ENCODE measurements around the gene P2RX3.
"Not testable (repeated sequence)": the region's sequence is repeated elsewhere in the genome, so short reads cannot be mapped to it uniquely, and the experiment has no call there.

Gene P2RX3

DNA sequence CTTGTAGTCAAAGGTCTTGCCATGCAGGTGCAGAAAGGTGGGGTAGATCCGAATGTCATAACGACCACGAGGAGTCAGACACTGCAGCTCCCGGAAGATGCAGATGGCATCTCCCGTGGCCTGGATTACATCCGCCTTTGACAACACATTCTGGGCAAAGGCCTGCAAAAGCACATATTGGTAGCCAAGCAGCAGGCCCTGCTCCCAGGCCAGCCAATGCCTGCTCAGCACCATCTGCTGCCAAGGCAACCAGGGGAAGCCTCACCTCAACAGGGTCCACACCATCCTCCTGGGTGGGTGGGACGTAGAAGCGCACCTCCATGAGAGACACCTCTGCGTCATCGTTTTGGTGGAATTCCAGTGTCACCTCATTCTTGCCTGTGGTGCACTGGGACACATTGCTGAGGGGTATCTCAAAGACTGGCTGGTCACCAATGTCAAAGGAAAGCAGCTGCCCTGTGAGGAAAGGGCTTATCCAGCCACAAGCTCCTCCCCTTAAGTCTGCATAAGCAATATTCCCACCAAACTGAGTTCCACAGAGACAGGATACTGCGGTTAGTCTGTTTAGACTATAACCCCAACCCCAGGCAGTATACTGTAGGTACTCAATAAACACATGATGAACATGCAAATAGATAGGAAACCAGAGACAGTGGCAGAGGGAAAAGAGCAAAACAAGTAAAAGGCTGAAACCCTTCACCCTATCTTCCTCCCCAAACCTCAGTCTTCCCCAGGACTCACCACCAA lies 5.3 kb upstream of the P2RX3 start:
- peaks cover 3 to 16% of the 10 kb centered on the region in 2 donors for H3K4me1 ChIP-seq (ENCODE audit: control insufficient read depth in 1 of 2, insufficient read depth in 2 of 2, low read length in 2 of 2)
- no peaks in the 10 kb centered on the region for H3K27me3 ChIP-seq (ENCODE audit: low read depth, low read length)
- H3K4me3 ChIP-seq (ENCODE audit: low read depth in 1 of 2, low read length in 2 of 2) = no peak overlapping the region
- no peak overlapping the region for H3K27ac ChIP-seq (ENCODE audit: low read length)
- no peaks in the 10 kb centered on the region for H3K9me3 ChIP-seq (ENCODE audit: control insufficient read depth in 1 of 2, low read length in 2 of 2)
- H3K36me3 ChIP-seq (ENCODE audit: control insufficient read depth in 1 of 2, insufficient read depth in 2 of 2, low read length in 2 of 2) = peaks cover 42 to 45% of the 10 kb centered on the region in 2 donors

DNA sequence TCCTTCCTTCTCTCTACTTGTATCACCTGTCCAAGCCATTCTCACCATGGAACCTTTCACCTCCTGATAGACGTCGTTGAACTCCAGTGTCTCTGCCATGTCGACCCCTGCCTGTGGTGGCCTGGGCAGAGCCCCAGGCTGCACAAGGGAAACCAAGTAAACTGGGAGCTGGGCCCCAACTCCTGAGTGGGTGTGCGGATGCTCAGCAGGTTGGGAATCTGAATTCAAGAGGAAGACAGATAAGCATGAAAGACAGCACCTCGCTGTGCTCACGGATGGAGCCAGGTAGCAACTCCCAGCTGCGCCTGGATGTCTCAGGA lies 3.2 kb upstream of the P2RX3 start:
- H3K27me3 ChIP-seq (ENCODE audit: low read depth, low read length) = no peaks in the 10 kb centered on the region
- H3K4me3 ChIP-seq (ENCODE audit: low read depth in 1 of 2, low read length in 2 of 2) = peak overlapping the region; percentile 71 to 75
- H3K4me1 ChIP-seq (ENCODE audit: control insufficient read depth in 1 of 2, insufficient read depth in 2 of 2, low read length in 2 of 2) = peaks cover 3 to 16% of the 10 kb centered on the region in 2 donors
- H3K9me3 ChIP-seq (ENCODE audit: control insufficient read depth in 1 of 2, low read length in 2 of 2) = no peaks in the 10 kb centered on the region
- peak overlapping the region; percentile 24 for H3K27ac ChIP-seq (ENCODE audit: low read length)
- peaks cover 25 to 34% of the 10 kb centered on the region in 2 donors for H3K36me3 ChIP-seq (ENCODE audit: control insufficient read depth in 1 of 2, insufficient read depth in 2 of 2, low read length in 2 of 2)

DNA sequence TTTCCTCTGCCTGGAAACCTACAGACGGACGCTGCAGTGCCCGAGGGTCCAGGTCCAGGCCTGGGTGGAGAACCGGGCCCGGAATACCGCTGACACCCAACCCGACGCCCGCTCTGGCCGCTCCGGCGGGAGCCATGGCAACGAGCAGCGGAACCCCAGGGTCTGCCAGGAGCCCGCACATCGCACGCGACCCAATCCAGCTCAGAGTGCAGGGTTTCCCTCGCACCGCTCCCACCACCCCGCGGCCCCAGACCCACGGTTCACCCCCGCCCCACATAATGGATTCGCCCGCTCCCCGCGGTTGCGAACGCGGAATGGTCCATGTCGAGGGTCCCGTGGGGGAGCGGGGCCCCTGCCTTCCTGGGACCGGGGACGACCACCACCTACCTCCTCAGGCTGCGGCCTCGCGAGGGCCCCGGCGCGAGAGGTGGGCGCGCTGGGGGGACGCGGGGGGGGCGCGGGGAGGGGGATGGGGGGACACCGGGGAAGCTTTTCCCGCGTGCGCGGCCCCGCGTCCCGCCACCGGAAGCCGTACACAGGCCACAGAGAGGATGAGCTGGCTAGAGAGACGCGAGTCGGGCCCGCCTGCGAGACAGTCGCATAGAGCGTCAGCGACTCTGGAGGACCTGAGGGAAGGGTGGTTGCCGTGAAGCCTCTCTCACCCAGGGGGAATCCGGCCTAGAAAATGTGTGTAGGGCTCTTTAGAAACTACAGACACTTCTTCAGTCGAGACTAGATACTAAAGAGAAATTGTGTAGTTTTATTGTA lies 2.6 kb upstream of the P2RX3 start, which contains the start of gene SSRP1:
Gene SSRP1 (minus strand): TSS at position 550 of the 768 bp plus-strand sequence. CDS start 771 bp downstream, outside the sequence.
- H3K27me3 ChIP-seq (ENCODE audit: low read depth, low read length) = no peaks in the 10 kb centered on the region

DNA sequence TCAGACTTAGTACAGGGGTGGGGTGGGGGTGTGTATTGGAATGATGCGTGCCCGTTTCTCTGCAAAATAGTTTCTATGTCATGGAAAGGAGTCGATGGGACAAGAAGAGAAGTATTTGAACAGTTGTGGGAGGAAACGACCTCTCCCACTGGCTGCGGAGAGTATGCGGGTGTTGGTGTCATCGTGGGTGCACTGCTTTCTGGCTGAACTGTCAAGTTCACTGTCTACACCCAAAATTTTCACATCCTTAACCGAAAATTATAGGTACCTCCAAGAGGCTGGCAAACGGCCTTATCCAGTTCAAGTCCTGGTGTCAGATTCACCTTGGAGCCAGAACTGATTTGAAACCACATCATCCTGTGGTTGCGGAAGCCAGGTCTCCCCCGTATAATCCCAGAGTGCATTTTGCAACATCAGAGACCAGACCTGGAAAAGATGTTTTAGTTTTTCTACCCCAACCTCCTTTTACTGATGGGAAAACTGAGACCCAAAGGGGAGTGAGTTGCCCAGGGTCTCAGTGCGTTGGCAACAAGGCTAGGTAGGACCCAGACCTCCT lies 2.0 kb upstream of the P2RX3 start:
- Histone ChIP-seq H3K4me1 (ENCODE audit: control insufficient read depth in 1 of 2, insufficient read depth in 2 of 2, low read length in 2 of 2) (peaks cover 3 to 16% of the 10 kb centered on the region in 2 donors), H3K9me3 (ENCODE audit: control insufficient read depth in 1 of 2, low read length in 2 of 2) (no peaks in the 10 kb centered on the region), H3K4me3 (ENCODE audit: low read depth in 1 of 2, low read length in 2 of 2) (peak overlapping the region; percentile 74 to 75), H3K27ac (ENCODE audit: low read length) (peak overlapping the region; percentile 86), H3K36me3 (ENCODE audit: control insufficient read depth in 1 of 2, insufficient read depth in 2 of 2, low read length in 2 of 2) (peaks cover 13 to 22% of the 10 kb centered on the region in 2 donors), H3K27me3 (ENCODE audit: low read depth, low read length) (no peaks in the 10 kb centered on the region)

More for the DNA sequence above, 2.6 kb upstream of the P2RX3 start, which contains the start of gene SSRP1:
- Histone ChIP-seq H3K4me1 (ENCODE audit: control insufficient read depth in 1 of 2, insufficient read depth in 2 of 2, low read length in 2 of 2) (peaks cover 3 to 16% of the 10 kb centered on the region in 2 donors), H3K36me3 (ENCODE audit: control insufficient read depth in 1 of 2, insufficient read depth in 2 of 2, low read length in 2 of 2) (peaks cover 19 to 28% of the 10 kb centered on the region in 2 donors), H3K9me3 (ENCODE audit: control insufficient read depth in 1 of 2, low read length in 2 of 2) (no peaks in the 10 kb centered on the region), H3K4me3 (ENCODE audit: low read depth in 1 of 2, low read length in 2 of 2) (peak within 1 kb of the TSS; percentile 74 to 75), H3K27ac (ENCODE audit: low read length) (peak within 1 kb of the TSS; percentile 86)

DNA sequence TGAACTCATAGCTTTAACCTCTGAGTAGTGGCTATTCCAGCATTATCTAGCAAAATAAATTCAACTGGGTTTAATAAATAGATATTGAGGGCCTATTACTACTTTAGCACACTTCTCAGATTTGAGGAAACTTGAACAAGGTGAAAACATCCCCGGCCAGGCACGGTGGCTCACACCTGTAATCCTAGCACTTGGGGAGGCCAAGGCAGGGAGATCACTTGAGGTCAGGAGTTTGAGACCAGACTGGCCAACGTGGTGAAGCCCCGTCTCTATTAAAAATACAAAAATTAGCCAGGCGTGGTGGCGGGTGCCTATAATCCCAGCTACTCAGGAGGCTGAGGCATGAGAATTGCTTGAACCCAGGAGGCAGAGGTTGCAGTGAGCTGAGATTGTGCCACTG lies 1.3 kb upstream of the P2RX3 start:
- H3K27me3 ChIP-seq (ENCODE audit: low read depth, low read length); H3K9me3 ChIP-seq (ENCODE audit: control insufficient read depth in 1 of 2, low read length in 2 of 2); H3K4me3 ChIP-seq (ENCODE audit: low read depth in 1 of 2, low read length in 2 of 2); H3K27ac ChIP-seq (ENCODE audit: low read length): not testable (repeated sequence)
- Histone ChIP-seq H3K36me3 (ENCODE audit: control insufficient read depth in 1 of 2, insufficient read depth in 2 of 2, low read length in 2 of 2) (peaks cover 6 to 15% of the 10 kb centered on the region in 2 donors), H3K4me1 (ENCODE audit: control insufficient read depth in 1 of 2, insufficient read depth in 2 of 2, low read length in 2 of 2) (peaks cover 3 to 16% of the 10 kb centered on the region in 2 donors)

DNA sequence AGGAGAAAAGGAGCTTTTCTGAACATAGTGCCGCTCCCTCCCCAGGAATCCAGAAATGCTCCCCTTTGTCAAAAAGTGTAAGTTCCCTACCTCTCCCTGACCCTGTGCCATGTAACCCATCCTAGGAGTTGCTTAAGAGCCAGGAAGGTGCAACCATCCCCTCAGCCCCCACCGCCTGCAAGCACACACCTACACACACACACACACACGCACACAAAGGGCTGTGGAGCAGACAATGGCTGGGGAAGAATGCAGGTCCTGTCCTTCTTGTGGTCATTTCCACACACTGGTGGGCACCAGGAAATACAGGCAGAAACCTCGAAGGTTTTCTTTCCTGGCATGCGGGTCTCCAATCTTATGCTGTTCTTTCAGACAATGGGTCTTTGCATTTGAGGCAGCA lies 1.2 kb downstream of the P2RX3 start:
- Histone ChIP-seq H3K4me3 (ENCODE audit: low read depth in 1 of 2, low read length in 2 of 2) (no peak overlapping the region), H3K4me1 (ENCODE audit: control insufficient read depth in 1 of 2, insufficient read depth in 2 of 2, low read length in 2 of 2) (peaks cover 3 to 13% of the 10 kb centered on the region in 2 donors), H3K27me3 (ENCODE audit: low read depth, low read length) (no peaks in the 10 kb centered on the region), H3K9me3 (ENCODE audit: control insufficient read depth in 1 of 2, low read length in 2 of 2) (no peaks in the 10 kb centered on the region), H3K36me3 (ENCODE audit: control insufficient read depth in 1 of 2, insufficient read depth in 2 of 2, low read length in 2 of 2) (no peaks in the 10 kb centered on the region), H3K27ac (ENCODE audit: low read length) (no peak overlapping the region)

DNA sequence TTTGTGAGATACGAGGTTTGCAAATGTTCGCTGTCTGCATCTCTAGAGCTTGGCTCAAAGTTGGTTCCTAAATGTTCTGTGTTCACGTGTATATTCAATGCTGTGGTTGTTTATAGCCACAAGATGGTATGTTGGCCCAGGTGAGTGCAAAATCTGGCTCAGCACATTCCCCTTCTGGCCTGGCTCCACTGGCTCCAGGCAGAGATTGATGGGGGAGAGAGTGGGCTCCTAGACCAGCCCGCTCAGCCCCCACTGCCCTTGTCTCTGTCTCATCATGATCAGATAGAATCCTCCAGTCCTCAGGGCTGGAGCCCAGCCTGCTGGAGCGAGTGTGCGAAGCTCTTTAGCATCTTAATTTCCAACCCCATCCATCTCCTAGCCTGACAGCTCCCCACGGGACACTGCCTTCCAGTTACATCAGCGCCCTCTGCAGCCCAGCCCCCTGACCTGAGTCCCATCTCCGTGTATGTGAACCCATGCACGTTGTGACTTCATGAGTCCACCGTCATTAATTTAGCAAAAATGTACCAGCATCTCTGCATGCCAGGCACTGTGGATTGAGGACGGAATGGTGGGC lies 2.0 kb downstream of the P2RX3 start:
- H3K27ac ChIP-seq (ENCODE audit: low read length) = no peak overlapping the region
- H3K9me3 ChIP-seq (ENCODE audit: control insufficient read depth in 1 of 2, low read length in 2 of 2) = no peaks in the 10 kb centered on the region
- H3K27me3 ChIP-seq (ENCODE audit: low read depth, low read length) = no peaks in the 10 kb centered on the region
- H3K36me3 ChIP-seq (ENCODE audit: control insufficient read depth in 1 of 2, insufficient read depth in 2 of 2, low read length in 2 of 2) = no peaks in the 10 kb centered on the region
- peaks cover 3 to 5% of the 10 kb centered on the region in 2 donors for H3K4me1 ChIP-seq (ENCODE audit: control insufficient read depth in 1 of 2, insufficient read depth in 2 of 2, low read length in 2 of 2)
- no peak overlapping the region for H3K4me3 ChIP-seq (ENCODE audit: low read depth in 1 of 2, low read length in 2 of 2)

DNA sequence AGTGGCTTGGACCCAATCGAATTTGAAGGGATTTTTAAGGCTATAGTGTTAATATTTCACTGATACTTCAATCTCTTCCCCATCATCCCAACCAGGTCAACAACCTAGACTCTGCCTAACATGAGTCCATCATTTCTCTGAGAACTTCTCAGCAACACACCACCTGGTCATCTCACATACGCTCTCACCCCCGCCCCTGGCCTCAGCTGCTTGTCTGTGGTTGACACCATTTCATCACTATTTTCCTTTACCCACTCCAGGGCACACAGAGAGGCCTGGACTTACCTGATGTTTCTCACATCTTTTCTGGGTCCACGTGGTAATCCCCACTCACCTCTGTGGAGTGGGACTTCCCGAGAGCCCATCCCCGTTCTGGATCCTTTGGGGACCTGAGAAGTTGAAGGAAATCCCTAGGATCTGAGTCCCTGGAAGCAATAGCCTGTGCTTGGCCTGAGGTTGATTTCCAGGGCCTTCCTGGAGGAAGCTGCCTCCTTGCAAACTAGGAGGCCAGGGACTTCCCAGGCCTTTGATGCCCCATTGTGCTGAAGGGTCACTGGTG lies 3.2 kb downstream of the P2RX3 start:
- Histone ChIP-seq H3K9me3 (ENCODE audit: control insufficient read depth in 1 of 2, low read length in 2 of 2) (no peaks in the 10 kb centered on the region), H3K4me1 (ENCODE audit: control insufficient read depth in 1 of 2, insufficient read depth in 2 of 2, low read length in 2 of 2) (peaks cover 3% of the 10 kb centered on the region in 2 donors), H3K4me3 (ENCODE audit: low read depth in 1 of 2, low read length in 2 of 2) (no peak overlapping the region), H3K27ac (ENCODE audit: low read length) (no peak overlapping the region), H3K36me3 (ENCODE audit: control insufficient read depth in 1 of 2, insufficient read depth in 2 of 2, low read length in 2 of 2) (no peaks in the 10 kb centered on the region), H3K27me3 (ENCODE audit: low read depth, low read length) (no peaks in the 10 kb centered on the region)

DNA sequence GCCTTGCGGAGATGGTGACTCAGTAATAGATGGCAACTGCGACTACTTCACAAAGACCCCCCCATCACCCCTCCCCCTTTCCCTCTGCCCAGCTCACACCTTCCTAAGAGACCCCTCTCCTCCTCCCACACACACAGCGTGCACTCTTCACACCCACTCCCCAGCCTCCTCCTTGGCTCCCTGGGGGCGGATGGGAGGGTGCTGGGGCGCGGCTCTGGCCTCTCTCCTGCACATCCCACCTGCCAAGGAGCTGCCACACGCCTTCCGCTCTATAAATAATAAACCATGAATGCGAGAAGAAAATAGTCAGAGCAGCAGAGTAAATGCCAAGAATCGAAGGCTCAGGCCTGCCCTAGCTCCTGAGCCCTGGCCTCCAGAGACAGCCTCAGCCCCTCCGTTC lies 4.5 kb downstream of the P2RX3 start:
- Histone ChIP-seq H3K9me3 (ENCODE audit: control insufficient read depth in 1 of 2, low read length in 2 of 2) (no peaks in the 10 kb centered on the region), H3K4me3 (ENCODE audit: low read depth in 1 of 2, low read length in 2 of 2) (no peak overlapping the region), H3K4me1 (ENCODE audit: control insufficient read depth in 1 of 2, insufficient read depth in 2 of 2, low read length in 2 of 2) (no peaks in the 10 kb centered on the region), H3K27ac (ENCODE audit: low read length) (no peak overlapping the region), H3K27me3 (ENCODE audit: low read depth, low read length) (no peaks in the 10 kb centered on the region), H3K36me3 (ENCODE audit: control insufficient read depth in 1 of 2, insufficient read depth in 2 of 2, low read length in 2 of 2) (no peaks in the 10 kb centered on the region)

DNA sequence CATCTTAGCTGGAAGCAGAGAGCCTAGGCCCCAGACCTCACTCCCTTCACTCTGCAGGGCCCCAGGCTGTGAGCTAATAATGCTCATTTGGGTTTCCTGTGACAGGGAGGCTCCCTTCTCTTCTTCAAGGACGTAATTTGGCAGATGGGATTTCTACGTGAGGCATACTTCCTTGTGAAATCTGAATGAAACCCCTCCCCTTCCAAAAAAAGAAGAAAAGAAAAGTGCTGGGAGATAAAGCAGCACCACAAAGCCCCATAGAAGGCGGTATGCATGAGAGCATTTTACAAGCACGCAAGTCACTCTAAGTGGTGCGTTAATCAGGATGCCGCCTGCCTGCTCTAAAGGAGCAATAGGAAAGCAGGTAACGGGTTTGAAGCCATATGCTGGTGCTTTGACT lies 5.7 kb downstream of the P2RX3 start:
- Histone ChIP-seq H3K4me3 (ENCODE audit: low read depth in 1 of 2, low read length in 2 of 2) (no peak overlapping the region), H3K36me3 (ENCODE audit: control insufficient read depth in 1 of 2, insufficient read depth in 2 of 2, low read length in 2 of 2) (no peaks in the 10 kb centered on the region), H3K27me3 (ENCODE audit: low read depth, low read length) (no peaks in the 10 kb centered on the region), H3K9me3 (ENCODE audit: control insufficient read depth in 1 of 2, low read length in 2 of 2) (no peaks in the 10 kb centered on the region), H3K4me1 (ENCODE audit: control insufficient read depth in 1 of 2, insufficient read depth in 2 of 2, low read length in 2 of 2) (no peaks in the 10 kb centered on the region), H3K27ac (ENCODE audit: low read length) (no peak overlapping the region)

DNA sequence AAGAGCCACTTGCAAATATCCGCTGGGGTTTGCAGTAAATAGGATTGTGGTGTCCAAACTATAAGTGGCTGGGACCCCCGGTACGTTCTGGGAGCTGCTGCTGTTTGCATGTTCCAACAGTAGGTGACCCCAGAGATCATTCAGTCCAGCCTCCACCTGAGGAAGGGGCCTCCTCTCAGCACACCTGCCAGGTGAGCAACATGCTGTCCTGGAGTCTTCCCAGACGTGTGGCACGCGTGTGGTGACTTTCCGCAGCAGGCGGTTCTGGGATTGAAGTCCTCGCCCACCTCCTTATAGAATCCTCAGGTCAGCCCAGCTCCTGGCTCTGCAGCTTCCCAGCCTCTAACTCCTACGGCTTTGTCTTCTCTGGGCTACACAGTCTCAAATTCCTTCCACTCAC lies 6.7 kb downstream of the P2RX3 start:
- Histone ChIP-seq H3K27me3 (ENCODE audit: low read depth, low read length) (no peaks in the 10 kb centered on the region), H3K4me1 (ENCODE audit: control insufficient read depth in 1 of 2, insufficient read depth in 2 of 2, low read length in 2 of 2) (peaks cover 0 to 3% of the 10 kb centered on the region in 2 donors), H3K36me3 (ENCODE audit: control insufficient read depth in 1 of 2, insufficient read depth in 2 of 2, low read length in 2 of 2) (no peaks in the 10 kb centered on the region), H3K9me3 (ENCODE audit: control insufficient read depth in 1 of 2, low read length in 2 of 2) (no peaks in the 10 kb centered on the region), H3K27ac (ENCODE audit: low read length) (no peak overlapping the region), H3K4me3 (ENCODE audit: low read depth in 1 of 2, low read length in 2 of 2) (no peak overlapping the region)
